GM12875 (cell line): ENCODE data around the gene SEMA3A.
"Not testable (repeated sequence)": the region's sequence is repeated elsewhere in the genome, so short reads cannot be mapped to it uniquely, and the experiment has no call there.

Source experiments
- H3K4me3 ChIP-seq: one replicate; pipeline ENCODE4 v1.5.1; 2011; ENCODE audit warnings: low read depth, low read length, control low read depth
- TF ChIP-seq, protein P1 (sequence below): IDR thresholded peaks from 2 replicates; pipeline ENCODE4 v1.5.1; 2011; ENCODE audit warnings: low read depth, mild to moderate bottlenecking, control low read depth, inconsistent platforms, low read length, moderate library complexity, borderline replicate concordance; ENCODE audit not compliant: insufficient read depth

Gene SEMA3A

DNA sequence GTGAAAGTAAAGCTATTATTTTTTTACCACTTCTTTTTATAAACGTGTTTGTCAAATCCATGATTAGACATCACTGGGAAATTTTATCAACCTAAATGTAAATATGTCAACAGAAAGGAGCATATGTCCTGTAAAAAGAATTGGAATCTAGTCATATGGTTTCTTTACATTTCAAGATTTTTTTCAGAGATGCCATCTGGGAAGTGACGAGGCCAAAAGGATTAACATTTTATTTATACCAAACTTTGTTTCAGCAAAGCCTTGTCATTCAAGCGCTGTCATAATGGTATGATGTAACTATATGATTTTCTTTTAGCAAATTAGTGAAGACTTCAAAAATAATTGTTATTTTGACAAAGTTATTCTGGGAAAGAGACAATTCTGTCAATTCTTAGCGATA lies 117.3 kb downstream of the SEMA3A start:
- no peak overlapping the region for H3K4me3 ChIP-seq
- TF ChIP-seq, protein P1, sequence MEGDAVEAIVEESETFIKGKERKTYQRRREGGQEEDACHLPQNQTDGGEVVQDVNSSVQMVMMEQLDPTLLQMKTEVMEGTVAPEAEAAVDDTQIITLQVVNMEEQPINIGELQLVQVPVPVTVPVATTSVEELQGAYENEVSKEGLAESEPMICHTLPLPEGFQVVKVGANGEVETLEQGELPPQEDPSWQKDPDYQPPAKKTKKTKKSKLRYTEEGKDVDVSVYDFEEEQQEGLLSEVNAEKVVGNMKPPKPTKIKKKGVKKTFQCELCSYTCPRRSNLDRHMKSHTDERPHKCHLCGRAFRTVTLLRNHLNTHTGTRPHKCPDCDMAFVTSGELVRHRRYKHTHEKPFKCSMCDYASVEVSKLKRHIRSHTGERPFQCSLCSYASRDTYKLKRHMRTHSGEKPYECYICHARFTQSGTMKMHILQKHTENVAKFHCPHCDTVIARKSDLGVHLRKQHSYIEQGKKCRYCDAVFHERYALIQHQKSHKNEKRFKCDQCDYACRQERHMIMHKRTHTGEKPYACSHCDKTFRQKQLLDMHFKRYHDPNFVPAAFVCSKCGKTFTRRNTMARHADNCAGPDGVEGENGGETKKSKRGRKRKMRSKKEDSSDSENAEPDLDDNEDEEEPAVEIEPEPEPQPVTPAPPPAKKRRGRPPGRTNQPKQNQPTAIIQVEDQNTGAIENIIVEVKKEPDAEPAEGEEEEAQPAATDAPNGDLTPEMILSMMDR: no peak

DNA sequence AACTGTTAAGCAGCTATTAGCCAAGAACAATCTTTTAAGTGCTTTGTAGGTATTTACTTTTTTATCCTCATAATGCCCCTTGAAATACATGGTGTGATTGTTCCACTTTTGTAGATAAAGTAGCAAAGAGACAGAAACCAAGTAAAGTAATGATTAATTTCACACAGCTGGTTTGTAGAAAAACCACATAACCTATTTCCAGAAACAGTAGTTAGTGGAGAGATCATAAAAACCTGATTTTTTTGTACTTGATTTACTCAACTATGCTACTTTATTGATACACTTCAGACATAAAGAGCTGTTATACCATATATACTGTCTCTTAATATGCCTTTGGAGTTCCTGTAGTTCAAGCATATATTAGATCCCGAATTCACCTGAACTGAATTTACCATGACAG lies 118.4 kb downstream of the SEMA3A start:
- TF ChIP-seq, protein P1: no peak
- H3K4me3 ChIP-seq: no peak overlapping the region

DNA sequence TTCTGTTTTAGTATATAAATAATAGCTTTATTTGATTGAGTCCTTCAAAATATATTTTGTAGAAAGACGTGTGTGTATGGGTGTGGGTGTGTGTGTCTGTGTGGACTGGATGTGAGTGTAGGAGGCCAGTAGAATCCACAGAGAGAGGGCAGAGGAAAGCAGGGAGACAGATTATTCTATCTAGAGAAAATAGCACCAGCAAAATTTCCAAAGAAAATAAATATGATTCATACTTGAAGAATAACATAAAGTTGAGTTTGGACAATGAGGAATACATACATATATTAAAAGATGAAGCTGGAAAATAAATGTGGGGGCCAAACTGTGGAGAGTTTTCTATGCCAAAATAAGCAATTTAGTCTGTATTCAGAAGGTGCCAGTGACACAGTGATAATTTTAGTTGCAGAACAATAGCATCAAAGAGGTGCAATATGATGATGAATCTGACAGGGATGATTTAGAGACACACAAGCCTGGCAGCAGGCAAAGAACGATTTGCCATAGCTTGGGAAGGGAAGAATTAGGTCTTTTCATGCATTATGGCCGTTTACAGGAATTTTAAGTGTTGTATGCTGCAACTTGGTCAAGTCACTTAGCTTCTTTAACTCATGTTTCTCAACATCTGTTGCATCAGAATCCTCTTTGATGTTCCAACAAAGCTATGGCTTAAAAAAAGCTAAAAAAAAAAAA lies 121.3 kb downstream of the SEMA3A start:
- H3K4me3 ChIP-seq: no peak overlapping the region
- TF ChIP-seq, protein P1: no peak

DNA sequence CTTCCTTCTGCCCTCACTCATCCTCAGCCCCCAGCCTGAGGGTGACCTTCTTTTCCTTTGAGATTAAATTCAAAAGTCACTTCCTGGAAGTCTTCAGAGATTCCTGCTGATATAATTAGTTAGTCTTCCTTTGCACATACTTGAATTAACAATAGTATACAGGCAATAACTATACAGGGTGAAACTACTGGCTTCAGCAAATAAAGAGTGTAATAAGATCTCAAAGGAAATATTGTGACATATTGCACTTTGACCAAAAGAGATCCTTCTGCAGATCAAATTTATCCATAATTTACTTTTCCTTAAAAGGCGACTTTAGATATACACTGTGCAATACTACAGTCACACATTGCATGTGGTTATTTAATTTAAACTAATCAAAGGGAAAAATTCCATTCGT lies 123.8 kb downstream of the SEMA3A start:
- no peak overlapping the region for H3K4me3 ChIP-seq
- TF ChIP-seq, protein P1: no peak

DNA sequence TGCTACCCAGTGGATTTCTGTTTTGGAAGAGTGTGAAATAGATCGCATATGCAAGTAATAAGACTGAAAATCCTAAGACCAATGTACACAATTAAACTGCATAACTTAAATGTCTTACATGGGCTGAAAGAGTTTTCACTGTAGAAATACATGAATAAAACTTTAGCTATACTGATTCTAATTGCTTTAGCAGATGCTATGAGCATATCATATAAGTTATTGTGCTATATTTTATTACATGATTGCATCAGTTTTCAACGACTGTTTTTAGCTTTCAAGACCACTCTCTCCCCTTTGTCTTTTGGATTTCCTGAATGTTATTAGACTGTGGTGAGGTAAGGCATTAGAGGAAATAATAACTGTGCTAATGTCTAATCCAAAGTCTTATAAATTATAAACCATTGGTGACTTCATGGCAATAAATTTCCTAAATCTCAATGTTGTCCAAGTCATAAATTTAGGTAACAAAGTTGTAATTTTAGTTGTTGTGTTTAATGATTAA lies 124.5 kb downstream of the SEMA3A start:
- TF ChIP-seq, protein P1: no peak
- no peak overlapping the region for H3K4me3 ChIP-seq

DNA sequence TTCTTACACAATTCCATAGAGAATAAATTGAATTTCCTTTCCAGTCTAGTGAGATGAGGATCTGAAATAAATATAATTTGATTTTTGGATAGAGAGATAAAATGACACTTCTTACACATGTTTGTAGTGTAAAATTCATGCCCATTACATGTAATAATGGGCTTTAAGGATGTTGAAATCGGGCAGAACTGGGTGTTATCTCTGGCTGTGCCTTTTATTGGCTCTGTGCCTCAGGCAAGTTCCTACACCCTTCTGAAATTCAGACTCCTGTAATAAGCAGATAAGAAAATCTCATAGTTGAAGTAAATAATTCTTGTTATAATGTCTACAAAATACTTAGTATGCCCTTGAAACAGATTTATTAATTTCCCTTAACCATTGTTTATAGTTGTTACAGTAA lies 125.6 kb downstream of the SEMA3A start:
- no peak overlapping the region for H3K4me3 ChIP-seq
- TF ChIP-seq, protein P1: no peak

DNA sequence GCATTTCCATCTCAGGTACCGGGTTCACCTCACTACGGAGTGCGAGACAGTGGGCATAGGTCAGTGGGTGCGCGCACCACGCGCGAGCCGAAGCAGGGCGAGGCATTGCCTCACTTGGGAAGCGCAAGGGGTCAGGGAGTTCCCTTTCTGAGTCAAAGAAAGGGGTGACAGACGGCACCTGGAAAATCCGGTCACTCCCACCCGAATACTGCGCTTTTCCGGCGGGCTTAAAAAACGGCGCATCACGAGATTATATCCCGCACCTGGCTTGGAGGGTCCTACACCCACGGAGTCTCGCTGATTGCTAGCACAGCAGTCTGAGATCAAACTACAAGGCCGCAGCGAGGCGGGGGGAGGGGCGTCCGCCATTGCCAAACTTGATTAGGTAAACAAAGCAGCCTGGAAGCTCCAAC lies 132.1 kb downstream of the SEMA3A start:
- H3K4me3 ChIP-seq: not testable (repeated sequence)

DNA sequence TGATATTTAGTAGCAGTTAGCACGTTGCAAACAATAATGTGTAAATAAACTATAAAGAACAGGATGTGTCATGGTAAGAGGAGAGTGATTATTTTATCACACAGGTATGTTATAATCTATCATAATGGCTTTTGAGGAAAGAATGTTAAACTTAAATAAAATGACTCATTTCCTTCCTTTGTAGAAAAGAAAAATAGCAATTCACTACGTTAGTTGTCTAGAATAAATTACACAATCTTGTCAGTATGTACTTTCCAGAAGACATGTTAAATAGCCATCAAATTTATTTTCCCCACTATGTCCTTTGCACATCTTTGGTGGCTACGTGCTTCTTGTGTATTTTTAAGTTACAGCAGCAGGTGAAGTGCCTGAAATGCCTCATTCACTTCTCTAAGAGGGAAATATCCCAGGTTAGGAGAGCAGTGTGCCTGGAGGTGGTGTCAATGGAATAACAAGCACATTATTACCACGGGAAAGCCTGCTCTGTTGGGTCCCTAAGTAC lies 133.8 kb downstream of the SEMA3A start:
- no peak overlapping the region for H3K4me3 ChIP-seq
- TF ChIP-seq, protein P1: no peak
